GM23338 (cell line): Measurements from ENCODE around the gene CMKLR1. TPM values are rescaled to one million over a fixed set of nuclear protein-coding genes. Genes with fewer than 3 reads are reported as not detected.

ENCODE experiments used
- ATAC-seq: fragments of 200-7000 bp; cut with Tn5 transposase; 3 replicates; pipeline ENCODE4 v1.9.1; 2020
- DNase-seq: peaks from one replicate; pipeline ENCODE4 v3.0.0-alpha.2; 2015; ENCODE audit warnings: low spot score
- H2AFZ ChIP-seq: fragments of 200-600 bp; sonication (generic); 2 replicates; pipeline ENCODE4 v1.8.0; 2016; ENCODE audit warnings: antibody characterized with exemption, mild to moderate bottlenecking, moderate library complexity
- H3F3A ChIP-seq: fragments of 200-600 bp; sonication (generic); replicated peaks from 2 replicates; pipeline ENCODE4 v1.8.0; 2017; ENCODE audit warnings: antibody characterized with exemption, mixed run types, low read depth
- H3K27ac ChIP-seq: fragments of 200-600 bp; sonication (generic); 2 replicates; pipeline ENCODE4 v1.6.1; 2016; ENCODE audit warnings: low read depth
- H3K27me3 ChIP-seq: fragments of 200-600 bp; sonication (generic); 2 replicates; pipeline ENCODE4 v1.8.0; 2016; ENCODE audit warnings: mild to moderate bottlenecking, mixed run types, moderate library complexity; ENCODE audit not compliant: insufficient read depth
- H3K36me3 ChIP-seq: fragments of 200-600 bp; sonication (generic); 2 replicates; pipeline ENCODE4 v1.8.0; 2016; ENCODE audit warnings: mild to moderate bottlenecking; ENCODE audit not compliant: insufficient read depth
- H3K4me1 ChIP-seq: fragments of 200-600 bp; sonication (generic); 2 replicates; pipeline ENCODE4 v1.8.0; 2016; ENCODE audit warnings: mild to moderate bottlenecking, moderate library complexity; ENCODE audit not compliant: insufficient read depth
- H3K4me2 ChIP-seq: fragments of 200-600 bp; sonication (generic); 2 replicates; pipeline ENCODE4 v1.7.1; 2017; ENCODE audit warnings: mixed run types
- H3K4me3 ChIP-seq: fragments of 200-600 bp; sonication (generic); 2 replicates; pipeline ENCODE4 v1.6.1; 2016; ENCODE audit warnings: mixed run types
- H3K79me2 ChIP-seq: fragments of 200-600 bp; sonication (generic); replicated peaks from 2 replicates; pipeline ENCODE4 v1.8.0; 2017; ENCODE audit warnings: mild to moderate bottlenecking; ENCODE audit not compliant: insufficient read depth
- H3K9me2 ChIP-seq: fragments of 200-600 bp; sonication (generic); 2 replicates; pipeline ENCODE4 v1.8.0; 2017; ENCODE audit not compliant: insufficient read depth
- H4K20me1 ChIP-seq: fragments of 200-600 bp; sonication (generic); replicated peaks from 2 replicates; pipeline ENCODE4 v1.8.0; 2017; ENCODE audit warnings: mild to moderate bottlenecking; ENCODE audit not compliant: insufficient read depth
- H3K27ac Mint-ChIP-seq: 2 replicates; pipeline ENCODE4 v1.8.0; 2020; ENCODE audit warnings: inconsistent platforms, mild to moderate bottlenecking, moderate library complexity, mixed read lengths
- H3K27me3 Mint-ChIP-seq: 3 replicates; pipeline ENCODE4 v1.8.0; 2022; ENCODE audit warnings: low read depth, mild to moderate bottlenecking, moderate library complexity, mixed read lengths, inconsistent platforms; ENCODE audit not compliant: insufficient read depth, poor library complexity
- H3K36me3 Mint-ChIP-seq: 3 replicates; pipeline ENCODE4 v1.8.0; 2021; ENCODE audit warnings: low read depth, mild to moderate bottlenecking, inconsistent platforms, moderate library complexity, mixed read lengths
- H3K4me1 Mint-ChIP-seq: 3 replicates; pipeline ENCODE4 v1.8.0; 2020; ENCODE audit warnings: mild to moderate bottlenecking, inconsistent platforms, mixed read lengths
- H3K4me3 Mint-ChIP-seq: 3 replicates; pipeline ENCODE4 v1.8.0; 2021; ENCODE audit warnings: moderate library complexity, mild to moderate bottlenecking, inconsistent platforms, mixed read lengths
- H3K9me3 Mint-ChIP-seq: 3 replicates; pipeline ENCODE4 v1.8.0; 2020; ENCODE audit warnings: moderate library complexity, mild to moderate bottlenecking, inconsistent platforms, mixed read lengths
- CREB1 ChIP-seq: fragments of 250-450 bp; sonication (Bioruptor Pico); IDR thresholded peaks from 2 replicates; pipeline ENCODE4 v1.5.0; 2020; ENCODE audit warnings: low read depth, mild to moderate bottlenecking, moderate library complexity
- CTCF ChIP-seq, 2 experiments: fragments of 200-600 bp in 1 of 2; sonication (generic) in 1 of 2; conservative IDR thresholded peaks; 2 replicates each; pipeline versions ENCODE4 v1.5.1 to v1.6.1; 2016 to 2017; ENCODE audit warnings: antibody characterized with exemption in 2 of 2, low read depth in 2 of 2, mild to moderate bottlenecking in 2 of 2, moderate library complexity in 1 of 2
- ETS1 ChIP-seq: IDR thresholded peaks from 2 replicates; pipeline ENCODE4 v1.6.1; 2016; ENCODE audit warnings: antibody characterized with exemption
- EZH2 ChIP-seq: fragments of 200-600 bp; sonication (generic); IDR thresholded peaks from one replicate; pipeline ENCODE4 v1.8.0; 2017; ENCODE audit warnings: antibody characterized with exemption, mild to moderate bottlenecking, low read depth; ENCODE audit not compliant: unreplicated experiment
- EZH2phosphoT487 ChIP-seq: fragments of 200-600 bp; sonication (generic); IDR thresholded peaks from one replicate; pipeline ENCODE4 v1.8.1; 2018; ENCODE audit warnings: antibody characterized with exemption; ENCODE audit not compliant: unreplicated experiment
- JUNB ChIP-seq: IDR thresholded peaks from one replicate; pipeline ENCODE4 v1.6.1; 2016; ENCODE audit warnings: antibody characterized with exemption; ENCODE audit not compliant: unreplicated experiment
- NANOG ChIP-seq: IDR thresholded peaks from 2 replicates; pipeline ENCODE4 v1.6.1; 2016; ENCODE audit warnings: antibody characterized with exemption, borderline replicate concordance
- POLR2AphosphoS5 ChIP-seq: IDR thresholded peaks from 2 replicates; pipeline ENCODE4 v1.6.1; 2016; ENCODE audit warnings: antibody characterized with exemption, low read depth
- REST ChIP-seq: IDR thresholded peaks from one replicate; pipeline ENCODE4 v1.6.1; 2018; ENCODE audit warnings: antibody characterized with exemption; ENCODE audit not compliant: unreplicated experiment
- STAT1 ChIP-seq: IDR thresholded peaks from one replicate; pipeline ENCODE4 v1.6.1; 2016; ENCODE audit warnings: antibody characterized with exemption; ENCODE audit not compliant: unreplicated experiment
- ZNF114 ChIP-seq: fragments of 250-450 bp; sonication (Bioruptor Pico); IDR thresholded peaks from 2 replicates; pipeline ENCODE4 v1.5.0; 2020; ENCODE audit warnings: mild to moderate bottlenecking, moderate library complexity
- ZNF331 ChIP-seq: fragments of 250-450 bp; sonication (Bioruptor Pico); IDR thresholded peaks from 2 replicates; pipeline ENCODE4 v1.5.0; 2020; ENCODE audit warnings: low read depth, mild to moderate bottlenecking, moderate library complexity
- ZNF462 ChIP-seq: fragments of 250-450 bp; sonication (Bioruptor Pico); IDR thresholded peaks from 2 replicates; pipeline ENCODE4 v1.5.0; 2020; ENCODE audit warnings: mild to moderate bottlenecking, moderate library complexity
- polyA plus RNA-seq: library from polyadenylated mRNA; unstranded; fragments of >200 nt; fragmentation: Nextera tagmentation; extraction: Ambion mirVana; gene quantifications from 2 replicates; pipeline ENCODE4 v1.2.1, GENCODE V29; 2016
- total RNA-seq: library from RNA; depleted of rRNA; stranded (reverse); fragments of >200 nt; shearing (Covaris generic); gene quantifications from 2 replicates; pipeline ENCODE4 v1.2.3, GENCODE V29; 2014

CMKLR1 gene
- total and polyA plus RNA-seq, 2 experiments from 2014 or later: 0.40 to 2.6 TPM

- no peaks in the 10 kb centered on the region for H3K27me3 ChIP-seq
- H3K79me2 ChIP-seq: no peaks in the 10 kb centered on the region
Observed at GRCh38 chr12:108282160-108282559, 57.0 kb downstream of the CMKLR1 start.

More at GRCh38 chr12:108282160-108282559, 57.0 kb downstream of the CMKLR1 start:
- TF ChIP-seq JUNB (no peak), REST (no peak), EZH2 (no peak), ZNF331 (CRISPR knock-in tag) (no peak), POLR2AphosphoS5 (no peak), CREB1 (CRISPR knock-in tag) (no peak), EZH2phosphoT487 (no peak), STAT1 (no peak), ZNF114 (CRISPR knock-in tag) (no peak), ZNF462 (no peak), CTCF (conservative IDR thresholded peaks at IDR 0.05; ENCODE audit: low read depth in 2 of 2) (no peak), ETS1 (no peak), NANOG (no peak)
- ATAC-seq (no peak), DNase-seq (no peak)
- Histone ChIP-seq H2AFZ (0 out of 2 replicates have a peak overlapping the region, but pooled peaks have one; percentile 52), H4K20me1 (no peaks in the 10 kb centered on the region), H3K27ac (no peak overlapping the region), H3K4me2 (no peak overlapping the region), H3K4me3 (no peak overlapping the region), H3K9me2 (peaks cover 2% of the 10 kb centered on the region; the same call in 1 of the 2 replicates), H3K4me1 (peaks cover 20% of the 10 kb centered on the region), H3F3A (0 out of 2 replicates have a peak, but pooled peaks cover 3% of the 10 kb centered on the region), H3K36me3 (no peaks in the 10 kb centered on the region)
- peaks cover 2% of the 10 kb centered on the region for H3K27me3 Mint-ChIP-seq
- no peaks in the 10 kb centered on the region for H3K9me3 Mint-ChIP-seq
- peaks cover 31% of the 10 kb centered on the region for H3K4me1 Mint-ChIP-seq
- H3K27ac Mint-ChIP-seq: no peak overlapping the region
- no peaks in the 10 kb centered on the region for H3K36me3 Mint-ChIP-seq
- no peak overlapping the region for H3K4me3 Mint-ChIP-seq
